HG02840 (cell line): ENCODE data around the gene TRIM28.

ENCODE experiments used
- ATAC-seq: cut with Tn5 transposase; IDR thresholded peaks from one replicate; pipeline ENCODE4 v1.9.1; 2021; ENCODE audit warnings: mild to moderate bottlenecking, moderate library complexity, moderate number of reproducible peaks; ENCODE audit not compliant: unreplicated experiment, low FRiP score

The TRIM28 gene

GRCh38 chr19:58558623-58559274 lies 14.9 kb downstream of the TRIM28 start:
- ATAC-seq, result peak; percentile 58

DNA sequence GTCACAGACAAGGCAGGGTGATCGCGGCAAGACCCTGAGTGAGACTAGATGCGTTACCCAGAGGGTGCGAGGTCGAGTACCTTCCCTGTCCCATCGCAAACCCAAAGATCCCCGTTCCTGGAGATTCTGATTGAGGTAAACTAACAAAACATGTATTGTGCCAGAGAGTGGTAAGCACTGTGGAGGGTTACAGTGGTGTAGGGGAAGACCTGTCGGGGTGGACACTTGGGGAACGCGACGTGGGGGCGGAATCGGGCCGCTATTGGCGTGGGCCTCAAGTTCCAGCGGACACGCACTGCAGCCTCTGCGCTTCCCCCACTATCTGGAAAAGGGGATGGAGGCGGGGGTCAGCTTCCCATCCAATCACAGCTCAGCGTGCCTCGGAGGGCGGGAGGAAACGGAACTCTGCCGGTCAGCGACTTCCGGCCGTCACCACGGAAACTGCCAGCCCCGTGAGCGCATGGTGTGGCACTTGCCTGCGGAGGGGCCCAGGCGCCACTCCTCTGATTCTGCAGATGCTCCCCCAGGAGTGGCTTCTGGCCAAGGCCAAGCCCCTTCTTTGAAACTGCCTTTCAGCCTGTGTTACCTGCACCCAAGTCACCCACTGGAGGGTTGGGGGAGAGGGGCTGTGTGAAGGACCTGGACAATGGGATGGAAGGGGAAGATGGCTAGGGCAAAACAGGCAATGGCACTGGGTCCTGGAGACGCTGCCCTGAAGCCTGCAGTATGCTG lies 15.6 kb downstream of the TRIM28 start:
- peak; percentile 18 for ATAC-seq

- no peak for ATAC-seq
These were observed 16.4 kb downstream of the TRIM28 start for GRCh38 chr19:58560007-58560887.

- no peak for ATAC-seq
These were observed 17.1 kb downstream of the TRIM28 start for GRCh38 chr19:58560921-58561320.

DNA sequence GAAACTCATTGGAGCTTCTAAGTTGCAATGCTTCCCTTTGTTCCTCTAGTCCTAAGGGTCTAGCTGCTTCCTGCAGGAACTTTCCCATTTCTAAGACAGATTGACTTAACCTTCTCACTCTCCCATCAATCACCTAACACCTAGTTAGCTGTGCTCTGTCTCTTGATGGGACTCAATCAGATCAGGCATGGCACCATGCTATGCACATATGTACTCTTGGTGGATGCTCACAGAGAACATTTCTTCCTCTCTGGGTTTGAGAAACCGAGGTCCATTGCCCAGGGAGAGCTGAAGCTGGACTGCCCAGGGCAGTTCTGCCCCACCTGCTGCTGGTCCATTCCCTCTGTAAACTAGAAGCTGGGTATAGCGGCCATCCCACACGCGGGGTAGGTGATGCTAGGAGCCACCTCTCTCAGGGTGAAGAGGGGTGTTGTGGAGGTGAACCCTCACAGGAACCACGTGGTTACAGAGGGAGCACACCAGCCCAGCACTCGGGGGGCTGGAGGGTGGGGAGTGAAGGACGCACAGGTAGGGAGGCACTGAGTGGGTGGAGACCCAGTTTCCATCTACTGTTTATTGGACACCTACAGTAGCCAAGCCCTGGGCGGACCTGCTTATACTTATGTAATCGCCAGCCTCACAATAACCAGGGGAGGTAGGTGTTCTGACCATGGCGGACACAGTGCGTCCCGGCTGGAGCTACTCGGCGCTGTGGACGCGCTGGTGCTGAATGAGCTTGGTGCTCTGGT lies 17.7 kb downstream of the TRIM28 start:
- ATAC-seq, result no peak

- ATAC-seq, result no peak
These were observed 18.5 kb downstream of the TRIM28 start for GRCh38 chr19:58562122-58563033.

DNA sequence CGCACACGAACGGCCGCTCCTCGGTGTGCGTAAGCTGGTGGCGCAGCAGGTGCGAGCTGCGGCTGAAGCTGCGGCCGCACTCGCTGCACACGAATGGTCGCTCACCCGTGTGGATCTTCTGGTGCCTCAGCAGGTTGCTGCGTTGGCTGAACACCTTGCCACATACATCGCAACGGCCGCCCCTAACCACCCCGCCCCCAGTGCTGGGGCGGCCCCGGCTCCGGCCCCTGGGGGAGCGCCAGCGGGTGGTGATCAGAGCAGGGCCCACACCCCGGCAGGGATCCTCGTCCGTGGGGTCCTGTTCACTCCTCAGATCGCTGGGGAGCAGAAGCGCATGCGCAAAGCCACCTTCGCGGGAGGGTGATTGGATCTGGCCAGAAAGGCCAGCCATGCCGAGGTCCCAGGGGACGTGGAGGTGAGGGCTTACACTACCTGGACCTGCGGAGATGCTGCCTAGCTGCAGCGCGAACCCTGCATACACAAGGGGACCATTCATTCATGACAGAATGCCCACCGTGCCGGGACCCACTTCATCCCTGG lies 19.2 kb downstream of the TRIM28 start:
- ATAC-seq, result no peak

DNA sequence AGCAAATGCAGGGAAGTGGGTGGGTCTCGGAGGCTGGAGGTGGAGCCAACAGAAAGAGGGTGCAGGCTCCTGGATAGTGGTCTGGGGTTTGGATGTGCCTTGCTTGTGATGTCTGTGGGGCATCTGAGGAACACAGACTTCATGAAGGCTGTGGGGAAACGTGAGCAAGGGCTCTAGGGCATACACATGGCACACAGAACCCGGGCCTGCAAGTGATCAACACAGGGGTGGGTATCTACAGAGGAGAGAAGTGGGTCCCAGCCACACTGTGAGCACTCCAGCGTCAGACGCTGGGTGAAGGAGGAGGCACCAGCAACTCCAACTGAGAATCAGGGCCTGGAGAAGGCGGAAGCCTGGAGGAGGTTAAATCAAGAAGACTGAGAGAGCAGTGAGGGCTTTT lies 20.0 kb downstream of the TRIM28 start:
- no peak for ATAC-seq

DNA sequence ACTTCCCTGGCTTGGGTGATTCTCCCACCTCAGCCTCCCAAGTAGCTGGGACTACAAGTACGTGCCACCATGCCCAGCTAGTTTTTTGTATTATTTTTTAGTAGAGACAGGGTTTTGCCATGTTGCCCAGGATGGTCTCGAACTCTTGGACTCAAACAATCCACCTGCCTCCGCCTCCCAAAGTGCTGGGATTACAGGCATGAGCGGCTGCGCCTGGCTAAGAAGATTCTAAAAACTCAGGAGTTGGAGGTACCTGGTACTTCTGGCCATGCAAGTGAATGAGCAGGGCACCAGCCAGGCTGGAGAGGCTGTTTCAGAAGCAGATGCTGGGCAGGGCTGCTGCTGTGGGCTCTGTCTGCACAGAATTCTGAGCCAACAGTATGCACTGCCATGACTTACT lies 23.1 kb downstream of the TRIM28 start:
- ATAC-seq, result no peak

DNA sequence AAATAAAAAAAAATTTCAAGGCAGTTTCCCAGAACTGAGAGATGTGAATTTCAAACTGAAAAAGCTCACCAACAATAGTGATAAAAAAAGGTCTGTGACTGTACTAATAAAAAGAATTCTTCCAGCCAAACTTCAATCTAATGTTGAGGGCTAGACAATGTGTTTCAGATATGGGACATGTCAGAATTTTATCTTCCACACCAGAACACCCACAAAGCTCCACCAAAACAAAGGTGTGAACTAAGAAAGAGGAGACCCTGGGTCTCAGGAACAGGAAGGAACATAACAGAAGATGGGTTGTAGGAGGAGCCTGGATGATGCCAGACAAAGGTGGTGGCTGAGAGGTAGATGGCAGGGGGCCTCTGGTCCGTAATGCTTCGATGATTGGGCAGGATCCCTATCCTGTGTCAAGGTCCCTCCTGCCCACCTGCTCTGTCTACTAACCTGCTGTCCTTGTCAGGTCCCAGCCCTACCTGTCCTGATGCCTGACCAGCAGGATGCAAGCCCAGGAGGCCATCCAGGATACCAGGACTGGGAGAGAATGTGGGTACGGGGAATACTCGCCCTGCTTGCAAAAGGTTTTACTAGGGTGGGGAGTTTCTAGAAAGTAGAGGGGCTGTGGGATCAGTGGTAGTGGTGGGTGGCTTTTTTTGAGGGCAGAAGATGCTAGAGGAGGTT lies 24.7 kb downstream of the TRIM28 start:
- ATAC-seq, result no peak

GRCh38 chr19:58569191-58569942 lies 25.5 kb downstream of the TRIM28 start:
- ATAC-seq, result no peak

GRCh38 chr19:58569943-58570670 lies 26.2 kb downstream of the TRIM28 start:
- no peak for ATAC-seq

DNA sequence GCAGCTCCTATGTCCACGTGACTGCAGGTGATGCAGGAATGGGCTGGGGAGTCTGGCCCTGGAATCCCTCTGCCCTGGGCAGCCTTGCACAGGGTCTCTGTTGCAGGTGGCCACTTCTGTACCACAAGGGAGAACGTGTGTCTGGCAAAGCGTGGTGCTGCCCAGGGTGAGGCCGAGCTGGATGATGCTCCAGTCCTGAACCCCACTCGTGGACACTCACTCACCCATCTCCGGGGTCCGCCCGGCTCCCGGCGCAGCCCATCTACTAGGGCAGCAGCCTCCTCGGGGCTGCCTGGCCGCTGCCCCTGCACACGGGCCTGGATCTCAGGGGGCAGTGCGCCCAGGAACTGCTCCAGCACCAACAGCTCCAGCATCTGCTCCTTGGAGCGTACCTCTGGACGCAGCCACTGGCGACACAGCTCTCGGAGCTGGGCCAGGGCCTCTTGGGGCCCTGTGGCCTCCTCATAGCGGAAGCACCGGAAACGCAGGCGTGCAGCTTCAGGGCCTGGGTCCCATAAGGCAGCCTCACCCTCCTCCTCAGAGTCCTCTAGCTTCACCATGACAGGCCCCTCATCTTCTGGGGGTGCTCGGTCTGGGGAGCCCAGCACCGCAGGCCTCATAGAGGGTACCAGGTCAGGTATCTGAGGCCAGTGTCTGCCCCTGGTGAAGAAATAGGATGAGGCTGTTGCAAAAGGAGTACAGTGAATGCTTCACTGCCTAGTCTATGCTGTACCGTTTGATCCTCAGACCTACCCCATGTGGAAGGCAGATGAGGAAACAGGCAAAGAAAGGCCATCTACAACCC lies 27.1 kb downstream of the TRIM28 start:
- no peak for ATAC-seq

- ATAC-seq, result no peak
These were observed 27.7 kb downstream of the TRIM28 start for GRCh38 chr19:58571575-58571947.

DNA sequence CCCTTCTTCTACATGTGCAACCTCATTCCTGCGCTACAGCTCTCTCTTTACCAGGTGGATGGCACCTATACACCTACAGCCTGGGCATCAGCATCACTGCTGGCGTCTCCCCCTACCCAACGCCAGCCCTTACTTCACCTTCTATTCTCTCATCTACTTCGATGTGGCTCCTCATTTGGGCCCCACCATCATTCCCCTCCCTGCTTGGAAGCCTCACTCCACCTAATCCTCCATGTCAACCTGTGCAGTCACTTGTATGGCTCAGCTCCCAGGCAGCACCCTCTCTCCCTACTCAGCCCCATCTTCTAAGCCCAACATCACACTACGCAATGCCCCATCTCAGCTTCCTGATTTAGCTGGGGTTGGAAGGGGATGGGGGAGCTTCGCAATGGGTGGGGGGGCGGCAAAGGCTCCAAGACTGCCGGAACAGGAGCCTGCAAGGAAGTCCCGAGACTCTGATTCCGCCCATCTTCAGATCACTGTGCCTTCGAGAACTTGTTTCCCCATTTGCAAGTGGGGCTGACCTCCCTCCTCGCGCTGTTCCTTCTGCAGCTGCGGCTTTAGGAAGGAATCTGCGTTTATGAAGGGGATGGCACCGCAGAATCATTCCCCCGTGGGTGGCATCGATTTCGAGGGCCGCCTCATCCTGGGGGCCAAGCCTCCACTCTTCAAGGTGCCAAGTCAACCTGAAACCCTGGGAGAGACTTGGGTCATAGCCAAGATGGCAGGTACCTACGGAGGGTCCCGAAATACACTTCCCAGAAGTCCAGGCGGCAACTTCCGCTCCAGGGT lies 28.4 kb downstream of the TRIM28 start:
- ATAC-seq, result no peak
